GM12878 (cell line): ENCODE measurements around the gene GOLGA6B. TPM values are rescaled to one million over a fixed set of nuclear protein-coding genes. Genes with fewer than 3 reads are reported as not detected.

ENCODE experiments used
- CEBPB ChIP-seq, 2 experiments: fragments of 150-350 bp in 1 of 2; IDR thresholded peaks; 2 replicates each; pipeline ENCODE4 v1.6.1; 2012 to 2014; ENCODE audit warnings: low read depth in 2 of 2, low read length in 2 of 2, borderline replicate concordance in 1 of 2, inconsistent platforms in 1 of 2
- CHD2 ChIP-seq: IDR thresholded peaks from 2 replicates; pipeline ENCODE4 v1.6.1; 2011; ENCODE audit warnings: low read depth, low read length, improper control_type of control experiment, borderline replicate concordance
- E2F8 ChIP-seq: fragments of 450-650 bp; IDR thresholded peaks from 2 replicates; pipeline ENCODE4 v1.6.1; 2018; ENCODE audit warnings: mild to moderate bottlenecking, low read depth, moderate library complexity; ENCODE audit not compliant: partially characterized antibody
- ELK1 ChIP-seq: IDR thresholded peaks from 2 replicates; pipeline ENCODE4 v1.6.1; 2012; ENCODE audit warnings: low read depth, low read length, improper control_type of control experiment
- FOS ChIP-seq: IDR thresholded peaks from 3 replicates; pipeline ENCODE4 v1.6.1; 2011; ENCODE audit warnings: borderline replicate concordance; ENCODE audit not compliant: insufficient read length; ENCODE audit errors: extremely low read depth
- FOXK2 ChIP-seq: fragments of 450-650 bp; IDR thresholded peaks from 2 replicates; pipeline ENCODE4 v1.6.1; 2017; ENCODE audit warnings: mild to moderate bottlenecking, moderate library complexity
- GABPA ChIP-seq: IDR thresholded peaks from 2 replicates; pipeline ENCODE4 v1.6.1; 2014; ENCODE audit warnings: antibody characterized with exemption, low read depth, mild to moderate bottlenecking, inconsistent platforms
- IRF4 ChIP-seq: IDR thresholded peaks from 2 replicates; pipeline ENCODE4 v1.6.1; 2011; ENCODE audit warnings: low read depth, low read length
- KDM1A ChIP-seq: fragments of 200-600 bp; sonication (generic); IDR thresholded peaks from 2 replicates; pipeline ENCODE4 v1.6.1; 2016; ENCODE audit warnings: borderline replicate concordance
- NBN ChIP-seq: fragments of 450-650 bp; IDR thresholded peaks from 2 replicates; pipeline ENCODE4 v1.6.1; 2016
- NFXL1 ChIP-seq: fragments of 450-650 bp; IDR thresholded peaks from 2 replicates; pipeline ENCODE4 v1.6.1; 2017; ENCODE audit warnings: antibody characterized with exemption, mild to moderate bottlenecking, borderline replicate concordance
- RCOR1 ChIP-seq: conservative IDR thresholded peaks from 2 replicates; pipeline ENCODE4 v1.6.1; 2012; ENCODE audit warnings: low read depth, low read length, improper control_type of control experiment
- SKIL ChIP-seq: fragments of 450-650 bp; IDR thresholded peaks from 2 replicates; pipeline ENCODE4 v1.6.1; 2017; ENCODE audit warnings: mild to moderate bottlenecking, low read depth, inconsistent platforms; ENCODE audit not compliant: poor library complexity, severe bottlenecking
- SREBF1 ChIP-seq: IDR thresholded peaks from 2 replicates; pipeline ENCODE4 v1.6.1; 2012; ENCODE audit warnings: mild to moderate bottlenecking, low read length
- ZBTB33 ChIP-seq: fragments of 450-650 bp; IDR thresholded peaks from 2 replicates; pipeline ENCODE4 v1.6.1; 2017; ENCODE audit warnings: mild to moderate bottlenecking
- ZNF217 ChIP-seq: fragments of 450-650 bp; IDR thresholded peaks from 2 replicates; pipeline ENCODE4 v1.6.1; 2017; ENCODE audit warnings: antibody characterized with exemption, mild to moderate bottlenecking
- ZNF592 ChIP-seq: fragments of 450-650 bp; IDR thresholded peaks from 2 replicates; pipeline ENCODE4 v1.6.1; 2017; ENCODE audit warnings: mild to moderate bottlenecking, moderate library complexity
- polyA plus RNA-seq, 11 experiments: library from polyadenylated mRNA; depleted of rRNA in 4 of 11; unstranded in 6 of 11; stranded (reverse) in 5 of 11; fragments of >200 nt; fragmentation: Nextera tagmentation in 4 of 11; fragmentation: Illumina TruSeq in 1 of 11; extraction: Ambion mirVana in 4 of 11; extraction: Trizol in 1 of 11; gene quantifications; 1 replicate in 1 of 11; 2 replicates in 10 of 11; pipeline versions ENCODE4 v1.2.1 to v1.2.3, GENCODE V29; 2011 to 2016; ENCODE audit warnings: inconsistent platforms in 2 of 11, missing spikeins in 2 of 11, low read depth in 1 of 11
- total RNA-seq, 4 experiments: library from RNA; depleted of rRNA in 3 of 4; stranded (reverse); fragments of >200 nt in 3 of 4; fragmentation: Illumina TruSeq in 1 of 4; extraction: Trizol in 1 of 4; gene quantifications; 2 replicates each; pipeline versions ENCODE4 v1.2.1 to v1.2.3, GENCODE V29; 2013 to 2021

GOLGA6B gene
- total and polyA plus RNA-seq, 10 of the 15 experiments (the other 5 are each of a cell fraction or from before 2014, with no cell fraction given): not detected

- TF ChIP-seq SKIL (no peak), ZNF592 (no peak), SREBF1 (no peak), GABPA (peak; percentile 87), NBN (peak; percentile 83; the same call in 1 of the 2 replicates), CEBPB (IDR thresholded peaks at IDR 0.05; ENCODE audit: borderline replicate concordance in 1 of 2, low read depth in 2 of 2, low read length in 2 of 2) (no peak), ZBTB33 (no peak), FOXK2 (peak; percentile 94), KDM1A (no peak), E2F8 (peak; percentile 87), NFXL1 (no peak), CHD2 (peak; percentile 40; the same call in 1 of the 2 replicates), ELK1 (peak; percentile 70), IRF4 (0 out of 2 replicates have a peak, but pooled peaks have one; percentile 13), ZNF217 (no peak), FOS (no peak), RCOR1 (no peak)
Observed at GRCh38 chr15:72685925-72686794, 31.7 kb downstream of the GOLGA6B start, which contains the start of the genes BBS4 and HIGD2B (continued).
